Measurements from ENCODE around the gene ACTR3C.

GRCh38 chr7:150361807-150362621 is 38.7 kb upstream of the ACTR3C start:
- TF ChIP-seq POLR2A (IDR thresholded peaks at IDR 0.05) (no peak), CTCF (IDR thresholded peaks at IDR 0.05) (no peak)
